Measurements from ENCODE around the gene SETDB1.

DNA sequence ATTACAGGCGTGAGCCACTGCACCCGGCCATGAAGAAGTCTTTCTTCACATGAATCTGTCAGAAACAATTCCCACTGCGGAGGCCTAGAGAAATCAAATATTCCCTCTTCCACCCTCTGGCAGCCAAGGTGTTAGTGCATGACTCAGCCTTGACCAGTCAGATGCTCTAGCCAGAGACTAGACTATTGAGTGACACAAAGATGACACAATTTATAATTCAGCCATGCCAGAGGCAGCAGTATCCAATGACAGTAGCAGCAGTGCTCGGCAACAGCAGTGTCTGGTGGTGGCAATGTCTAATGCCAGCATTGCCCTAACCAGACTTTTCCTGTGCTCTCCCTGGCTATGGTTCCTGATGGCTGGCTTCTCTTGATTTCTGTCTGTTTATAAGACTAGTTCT, 30.5 kb upstream of the SETDB1 start:
- TF ChIP-seq U2AF2 (IDR thresholded peaks at IDR 0.05; ENCODE audit: low read depth, low read length) (no peak), ZNF17 (CRISPR knock-in tag; IDR thresholded peaks at IDR 0.05) (no peak)
